ENCODE data around the gene METTL15. TPM values are rescaled to one million over a fixed set of nuclear protein-coding genes. Genes with fewer than 3 reads are reported as not detected.
"Not testable (repeated sequence)": the region's sequence is repeated elsewhere in the genome, so short reads cannot be mapped to it uniquely, and the experiment has no call there.

METTL15 gene
- total RNA-seq, 1 donor from 2014 or later: 16.9 TPM

GRCh38 chr11:28123151-28123581 lies 15.0 kb downstream of the METTL15 start:
- intact Hi-C loops (cut with micrococcal nuclease): no loop called here
- H3K27ac Mint-ChIP-seq: no peak overlapping the region
- H3K36me3 Mint-ChIP-seq (ENCODE audit: low read depth): peaks cover 10% of the 10 kb centered on the region
- no peak overlapping the region for H3K4me3 Mint-ChIP-seq
- H3K27me3 Mint-ChIP-seq: no peaks in the 10 kb centered on the region
- H3K9me3 Mint-ChIP-seq: no peaks in the 10 kb centered on the region
- peaks cover 3% of the 10 kb centered on the region for H3K4me1 Mint-ChIP-seq
- no peak for DNase-seq

DNA sequence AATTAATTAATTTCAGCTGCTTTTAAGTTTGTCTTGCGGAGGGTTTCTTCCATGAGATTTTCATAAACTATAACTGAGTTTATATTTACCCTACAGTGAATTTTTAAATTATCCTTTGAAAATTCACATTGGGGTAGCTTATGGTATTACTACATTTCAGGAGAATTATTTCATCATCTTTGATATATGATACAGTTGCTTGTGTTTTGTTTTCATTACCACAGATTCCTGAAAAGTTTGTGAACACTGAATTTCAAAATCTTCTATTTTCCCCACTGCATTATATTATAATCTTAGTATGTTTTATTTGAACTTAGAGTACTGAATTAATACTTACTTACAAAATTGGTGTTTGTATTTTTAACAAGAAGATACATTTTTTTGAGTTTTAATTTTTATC lies 24.4 kb downstream of the METTL15 start:
- Mint-ChIP-seq H3K27ac (no peak overlapping the region), H3K4me1 (no peaks in the 10 kb centered on the region), H3K36me3 (ENCODE audit: low read depth) (peaks cover 18% of the 10 kb centered on the region), H3K9me3 (no peaks in the 10 kb centered on the region), H3K4me3 (no peak overlapping the region), H3K27me3 (no peaks in the 10 kb centered on the region)
- intact Hi-C loops (cut with micrococcal nuclease): no loop called here
- DNase-seq: no peak

DNA sequence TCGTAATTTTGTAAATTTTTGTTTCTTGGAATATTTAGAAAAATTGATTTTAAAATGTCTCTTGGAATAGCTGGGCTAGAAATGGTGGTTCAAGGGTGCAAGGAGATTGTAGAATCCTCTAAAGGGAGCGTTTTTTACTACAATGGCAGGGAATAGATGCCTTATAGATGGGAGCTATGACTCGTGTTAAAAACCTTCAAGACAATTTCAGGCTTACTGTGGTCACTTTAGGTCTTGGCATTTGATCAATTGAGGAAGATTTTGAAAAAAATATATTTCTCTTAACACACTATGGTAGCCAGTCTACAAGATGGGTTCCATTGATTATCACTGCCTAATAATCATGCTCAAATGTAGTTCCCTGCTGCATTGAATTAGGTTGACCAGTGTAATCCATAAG lies 25.0 kb downstream of the METTL15 start:
- H3K4me3 Mint-ChIP-seq: no peak overlapping the region
- no peaks in the 10 kb centered on the region for H3K4me1 Mint-ChIP-seq
- no peak for DNase-seq
- H3K36me3 Mint-ChIP-seq (ENCODE audit: low read depth): peaks cover 18% of the 10 kb centered on the region
- intact Hi-C loops (cut with micrococcal nuclease): no loop called here
- no peaks in the 10 kb centered on the region for H3K27me3 Mint-ChIP-seq
- H3K9me3 Mint-ChIP-seq: no peaks in the 10 kb centered on the region
- H3K27ac Mint-ChIP-seq: no peak overlapping the region

- peaks cover 23% of the 10 kb centered on the region for H3K36me3 Mint-ChIP-seq (ENCODE audit: low read depth)
- H3K4me1 Mint-ChIP-seq; DNase-seq; H3K27me3 Mint-ChIP-seq; intact Hi-C loops (cut with micrococcal nuclease); H3K4me3 Mint-ChIP-seq; H3K27ac Mint-ChIP-seq; H3K9me3 Mint-ChIP-seq: not testable (repeated sequence)
These were observed 28.0 kb downstream of the METTL15 start for GRCh38 chr11:28136157-28136556.

DNA sequence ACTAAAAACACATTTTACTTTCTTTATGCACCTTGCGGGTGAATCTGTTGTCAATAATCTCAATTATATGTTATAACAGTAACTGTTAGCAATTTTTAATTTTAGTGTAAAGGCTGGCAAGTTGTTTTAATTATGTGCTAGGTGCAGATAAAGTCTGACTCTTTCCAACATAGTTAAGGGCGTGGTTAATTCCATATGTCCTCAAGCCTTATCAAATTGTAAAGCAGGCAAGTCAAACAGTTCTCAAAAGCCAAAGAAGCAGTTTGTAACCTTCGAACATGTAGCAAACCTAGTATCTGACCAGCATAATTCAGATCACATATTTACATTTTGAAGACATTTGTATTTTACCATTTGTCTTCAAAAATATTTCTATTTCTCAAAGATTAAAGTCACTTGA lies 29.2 kb downstream of the METTL15 start:
- Mint-ChIP-seq H3K27ac (no peak overlapping the region), H3K4me3 (no peak overlapping the region), H3K27me3 (no peaks in the 10 kb centered on the region), H3K4me1 (no peaks in the 10 kb centered on the region), H3K9me3 (peaks cover 7% of the 10 kb centered on the region), H3K36me3 (ENCODE audit: low read depth) (peaks cover 23% of the 10 kb centered on the region)
- intact Hi-C loops (cut with micrococcal nuclease): no loop called here
- DNase-seq: no peak

- H3K27me3 Mint-ChIP-seq: no peaks in the 10 kb centered on the region
- H3K9me3 Mint-ChIP-seq: peaks cover 7% of the 10 kb centered on the region
- no peak overlapping the region for H3K27ac Mint-ChIP-seq
- H3K4me3 Mint-ChIP-seq: no peak overlapping the region
- H3K4me1 Mint-ChIP-seq: no peaks in the 10 kb centered on the region
- H3K36me3 Mint-ChIP-seq (ENCODE audit: low read depth): peaks cover 23% of the 10 kb centered on the region
- DNase-seq: no peak
- intact Hi-C loops (cut with micrococcal nuclease): no loop called here
These were observed 29.6 kb downstream of the METTL15 start for GRCh38 chr11:28137832-28138231.

- DNase-seq: no peak
- Mint-ChIP-seq H3K27ac (no peak overlapping the region), H3K27me3 (no peaks in the 10 kb centered on the region), H3K4me1 (no peaks in the 10 kb centered on the region), H3K36me3 (ENCODE audit: low read depth) (peaks cover 19% of the 10 kb centered on the region), H3K9me3 (peaks cover 7% of the 10 kb centered on the region), H3K4me3 (no peak overlapping the region)
- intact Hi-C loops (cut with micrococcal nuclease): no loop called here
These were observed 31.7 kb downstream of the METTL15 start for GRCh38 chr11:28139841-28140415.

- no peak for DNase-seq
- intact Hi-C loops (cut with micrococcal nuclease): no loop called here
- no peaks in the 10 kb centered on the region for H3K4me1 Mint-ChIP-seq
These were observed 32.7 kb downstream of the METTL15 start for GRCh38 chr11:28140689-28141455.

GRCh38 chr11:28142724-28143123 lies 34.5 kb downstream of the METTL15 start:
- Mint-ChIP-seq H3K27me3 (no peaks in the 10 kb centered on the region), H3K4me1 (peaks cover 2% of the 10 kb centered on the region), H3K36me3 (ENCODE audit: low read depth) (peaks cover 7% of the 10 kb centered on the region), H3K4me3 (no peak overlapping the region), H3K9me3 (peaks cover 7% of the 10 kb centered on the region), H3K27ac (no peak overlapping the region)
- intact Hi-C loops (cut with micrococcal nuclease): no loop called here
- no peak for DNase-seq

More at GRCh38 chr11:28140689-28141455, 32.7 kb downstream of the METTL15 start:
- no peaks in the 10 kb centered on the region for H3K27me3 Mint-ChIP-seq
- H3K27ac Mint-ChIP-seq: no peak overlapping the region
- H3K4me3 Mint-ChIP-seq: no peak overlapping the region
- peaks cover 7% of the 10 kb centered on the region for H3K9me3 Mint-ChIP-seq
- peaks cover 17% of the 10 kb centered on the region for H3K36me3 Mint-ChIP-seq (ENCODE audit: low read depth)

DNA sequence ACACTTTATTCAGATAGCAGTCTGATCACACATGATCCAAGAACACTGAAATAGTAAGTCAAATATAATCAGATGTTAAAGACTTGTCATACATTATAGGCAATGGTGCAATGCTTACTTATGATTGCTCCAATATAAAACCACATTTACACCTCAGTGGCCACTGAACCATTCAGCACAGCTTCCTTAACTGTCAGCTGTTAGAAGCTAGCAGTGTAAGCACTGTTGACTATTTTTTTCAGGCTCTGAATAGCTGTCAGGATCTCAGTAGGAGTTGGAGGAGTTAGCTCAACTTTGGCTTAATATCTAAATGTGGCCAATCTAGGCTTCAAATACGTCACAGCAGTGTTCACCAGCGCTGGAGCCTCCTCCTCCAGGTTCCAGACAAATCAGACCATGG lies 36.6 kb downstream of the METTL15 start:
- intact Hi-C loops (cut with micrococcal nuclease): no loop called here
- peaks cover 2% of the 10 kb centered on the region for H3K4me1 Mint-ChIP-seq
- H3K4me3 Mint-ChIP-seq: no peak overlapping the region
- no peak for DNase-seq
- H3K36me3 Mint-ChIP-seq (ENCODE audit: low read depth): peaks cover 3% of the 10 kb centered on the region
- no peak overlapping the region for H3K27ac Mint-ChIP-seq
- peaks cover 7% of the 10 kb centered on the region for H3K9me3 Mint-ChIP-seq
- H3K27me3 Mint-ChIP-seq: no peaks in the 10 kb centered on the region

GRCh38 chr11:28146123-28146751 lies 38.0 kb downstream of the METTL15 start:
- Mint-ChIP-seq H3K9me3 (peaks cover under 1% of the 10 kb centered on the region), H3K4me3 (no peak overlapping the region), H3K27me3 (no peaks in the 10 kb centered on the region), H3K36me3 (ENCODE audit: low read depth) (no peaks in the 10 kb centered on the region), H3K4me1 (peaks cover 2% of the 10 kb centered on the region), H3K27ac (no peak overlapping the region)
- intact Hi-C loops (cut with micrococcal nuclease): no loop called here
- no peak for DNase-seq

GRCh38 chr11:28152743-28153142 lies 44.6 kb downstream of the METTL15 start:
- no peak for DNase-seq
- peaks cover 10% of the 10 kb centered on the region for H3K36me3 Mint-ChIP-seq (ENCODE audit: low read depth)
- H3K27ac Mint-ChIP-seq: no peak overlapping the region
- H3K4me3 Mint-ChIP-seq: no peak overlapping the region
- intact Hi-C loops (cut with micrococcal nuclease): no loop called here
- H3K27me3 Mint-ChIP-seq: no peaks in the 10 kb centered on the region
- peaks cover 3% of the 10 kb centered on the region for H3K9me3 Mint-ChIP-seq
- no peaks in the 10 kb centered on the region for H3K4me1 Mint-ChIP-seq

DNA sequence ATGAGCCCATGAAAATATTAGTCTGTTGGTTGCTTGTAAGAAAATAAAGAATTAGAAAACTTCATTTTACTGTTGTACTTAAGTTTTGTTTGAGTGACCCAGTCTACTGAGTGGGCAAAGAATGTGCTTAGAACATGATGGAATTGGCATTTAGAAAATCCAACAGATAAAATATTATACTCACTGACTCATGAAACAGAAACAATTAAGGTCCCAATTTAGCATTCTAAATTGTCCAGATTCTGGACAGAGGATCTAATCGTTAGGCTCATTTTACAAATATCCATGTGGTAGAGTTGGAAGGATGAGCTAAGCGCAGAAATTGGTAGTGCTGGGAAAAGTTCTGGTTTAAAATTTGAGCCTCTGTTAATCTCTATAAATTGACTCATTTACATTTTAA lies 45.4 kb downstream of the METTL15 start:
- no peak overlapping the region for H3K27ac Mint-ChIP-seq
- H3K9me3 Mint-ChIP-seq: peaks cover 9% of the 10 kb centered on the region

DNA sequence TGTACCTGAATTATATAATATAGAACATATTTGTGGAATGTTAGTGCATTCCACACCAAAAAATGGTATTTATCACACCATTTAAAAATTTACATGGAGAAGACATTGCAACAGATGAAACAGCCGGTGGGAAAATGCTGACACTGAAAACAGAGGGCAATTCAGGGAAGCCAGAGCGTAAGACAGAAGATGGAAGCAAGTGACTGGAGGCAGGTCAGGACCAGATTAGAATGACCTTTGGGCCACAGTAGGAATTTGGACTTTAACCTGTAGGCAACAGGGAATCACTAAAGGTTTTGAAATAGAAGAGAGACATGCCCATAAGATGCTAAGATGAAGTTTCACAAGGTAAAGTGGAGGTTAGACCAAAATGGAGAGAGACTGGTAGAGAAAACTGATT lies 60.5 kb downstream of the METTL15 start:
- Mint-ChIP-seq H3K4me1 (peaks cover 4% of the 10 kb centered on the region), H3K27me3 (no peaks in the 10 kb centered on the region), H3K9me3 (no peaks in the 10 kb centered on the region), H3K4me3 (no peak overlapping the region), H3K27ac (no peak overlapping the region), H3K36me3 (ENCODE audit: low read depth) (peaks cover 10% of the 10 kb centered on the region)
- no peak for DNase-seq
- intact Hi-C loops (cut with micrococcal nuclease): no loop called here

More for the DNA sequence above, 45.4 kb downstream of the METTL15 start:
- Mint-ChIP-seq H3K27me3 (no peaks in the 10 kb centered on the region), H3K4me3 (no peak overlapping the region), H3K4me1 (no peaks in the 10 kb centered on the region), H3K36me3 (ENCODE audit: low read depth) (peaks cover 17% of the 10 kb centered on the region)
- intact Hi-C loops (cut with micrococcal nuclease): no loop called here
- no peak for DNase-seq
